Measurements from ENCODE around the gene RCHY1.
"Not testable (repeated sequence)": the region's sequence is repeated elsewhere in the genome, so short reads cannot be mapped to it uniquely, and the experiment has no call there.

The RCHY1 gene

GRCh38 chr4:75514131-75514948 lies at the start of gene RCHY1, which contains the start of gene THAP6:
Gene RCHY1, minus strand, starts transcription at chr4:75514403. Its CDS starts 117 bp downstream, at chr4:75514286.
Gene THAP6, plus strand, starts transcription at chr4:75514473. Its CDS starts 980 bp downstream, at chr4:75515453.
- peak; percentile 98 for DNase-seq

GRCh38 chr4:75561789-75562188 lies 47.6 kb upstream of the RCHY1 start:
- DNase-seq = no peak

- DNase-seq = peak; percentile 32
These were observed 43.5 kb upstream of the RCHY1 start for GRCh38 chr4:75557696-75558095.

GRCh38 chr4:75555294-75556164 lies 41.3 kb upstream of the RCHY1 start, which contains the start of gene ODAPH:
Gene ODAPH, plus strand, starts transcription at chr4:75556066. Its CDS starts 17 bp downstream, at chr4:75556083.
- DNase-seq = peak; percentile 48

- DNase-seq = no peak
These were observed 38.2 kb upstream of the RCHY1 start for GRCh38 chr4:75552452-75552851.

- DNase-seq = no peak
These were observed 34.8 kb upstream of the RCHY1 start for GRCh38 chr4:75549019-75549418.

GRCh38 chr4:75547647-75548387 lies 33.6 kb upstream of the RCHY1 start:
- DNase-seq = peak; percentile 46

- peak; percentile 71 for DNase-seq
These were observed 31.3 kb upstream of the RCHY1 start for GRCh38 chr4:75545526-75545925.

- DNase-seq = no peak
These were observed 30.7 kb upstream of the RCHY1 start for GRCh38 chr4:75544870-75545269.

GRCh38 chr4:75544220-75544619 lies 30.0 kb upstream of the RCHY1 start:
- not testable (repeated sequence) for DNase-seq

- DNase-seq = no peak
These were observed 28.6 kb upstream of the RCHY1 start for GRCh38 chr4:75542824-75543223.

GRCh38 chr4:75537308-75537707 lies 23.1 kb upstream of the RCHY1 start:
- DNase-seq = not testable (repeated sequence)

- DNase-seq = not testable (repeated sequence)
These were observed 19.7 kb upstream of the RCHY1 start for GRCh38 chr4:75533926-75534325.

GRCh38 chr4:75533339-75533887 lies 19.2 kb upstream of the RCHY1 start:
- not testable (repeated sequence) for DNase-seq

GRCh38 chr4:75531536-75532143 lies 17.4 kb upstream of the RCHY1 start:
- not testable (repeated sequence) for DNase-seq

- DNase-seq = no peak
These were observed 16.5 kb upstream of the RCHY1 start for GRCh38 chr4:75530556-75531322.

- DNase-seq = no peak
These were observed 13.3 kb upstream of the RCHY1 start for GRCh38 chr4:75527482-75527881.

- DNase-seq = no peak
These were observed 11.7 kb upstream of the RCHY1 start for GRCh38 chr4:75525910-75526309.

GRCh38 chr4:75525086-75525485 lies 10.9 kb upstream of the RCHY1 start:
- DNase-seq = no peak

- not testable (repeated sequence) for DNase-seq
These were observed 5.2 kb upstream of the RCHY1 start for GRCh38 chr4:75519452-75519851.

GRCh38 chr4:75516144-75516543 lies 1.9 kb upstream of the RCHY1 start:
- DNase-seq = no peak
